SK-N-SH treated with all-trans-retinoic acid at 6 μM for 48 hours (cell line): Measurements from ENCODE around the gene AGAP9.

ENCODE experiments used
- ARNTL ChIP-seq: fragments of 450-650 bp; formaldehyde crosslinking; IDR thresholded peaks from 2 replicates; pipeline ENCODE4 v1.5.0; 2020; ENCODE audit warnings: low read depth, mild to moderate bottlenecking, moderate library complexity, borderline replicate concordance
- PPARA ChIP-seq: fragments of 250-450 bp; sonication (Bioruptor Pico); IDR thresholded peaks from 2 replicates; pipeline ENCODE4 v1.5.0; 2020; ENCODE audit warnings: mild to moderate bottlenecking, borderline replicate concordance
- RARB ChIP-seq: fragments of 250-450 bp; sonication (Bioruptor Pico); IDR thresholded peaks from 2 replicates; pipeline ENCODE4 v1.8.0; 2021; ENCODE audit warnings: mild to moderate bottlenecking, moderate library complexity
- TOX ChIP-seq: fragments of 250-450 bp; sonication (Bioruptor Pico); IDR thresholded peaks from 2 replicates; pipeline ENCODE4 v1.8.0; 2021; ENCODE audit warnings: mild to moderate bottlenecking, moderate library complexity, borderline replicate concordance
- TSHZ2 ChIP-seq: fragments of 250-450 bp; sonication (Bioruptor Pico); IDR thresholded peaks from 2 replicates; pipeline ENCODE4 v1.5.0; 2020; ENCODE audit warnings: mild to moderate bottlenecking, moderate library complexity
- ZNF70 ChIP-seq: fragments of 450-650 bp; formaldehyde crosslinking; IDR thresholded peaks from 2 replicates; pipeline ENCODE4 v1.5.0; 2020; ENCODE audit warnings: mild to moderate bottlenecking, moderate library complexity
- ZNF8 ChIP-seq: fragments of 450-650 bp; formaldehyde crosslinking; IDR thresholded peaks from 2 replicates; pipeline ENCODE4 v1.5.0; 2020; ENCODE audit warnings: mild to moderate bottlenecking, moderate library complexity
- TF ChIP-seq, protein P1 (sequence below): fragments of 250-450 bp; sonication (Bioruptor Pico); IDR thresholded peaks from 2 replicates; pipeline ENCODE4 v1.8.0; 2020; ENCODE audit warnings: mild to moderate bottlenecking, moderate library complexity, borderline replicate concordance
- TF ChIP-seq, protein P2 (sequence below): fragments of 250-450 bp; sonication (Bioruptor Pico); IDR thresholded peaks from 2 replicates; pipeline ENCODE4 v1.5.1; 2020; ENCODE audit warnings: low read depth, mild to moderate bottlenecking, moderate library complexity
- TF ChIP-seq, protein P3 (sequence below): fragments of 250-450 bp; sonication (Bioruptor Pico); IDR thresholded peaks from 2 replicates; pipeline ENCODE4 v1.5.1; 2021; ENCODE audit warnings: mild to moderate bottlenecking, moderate library complexity

DNA sequence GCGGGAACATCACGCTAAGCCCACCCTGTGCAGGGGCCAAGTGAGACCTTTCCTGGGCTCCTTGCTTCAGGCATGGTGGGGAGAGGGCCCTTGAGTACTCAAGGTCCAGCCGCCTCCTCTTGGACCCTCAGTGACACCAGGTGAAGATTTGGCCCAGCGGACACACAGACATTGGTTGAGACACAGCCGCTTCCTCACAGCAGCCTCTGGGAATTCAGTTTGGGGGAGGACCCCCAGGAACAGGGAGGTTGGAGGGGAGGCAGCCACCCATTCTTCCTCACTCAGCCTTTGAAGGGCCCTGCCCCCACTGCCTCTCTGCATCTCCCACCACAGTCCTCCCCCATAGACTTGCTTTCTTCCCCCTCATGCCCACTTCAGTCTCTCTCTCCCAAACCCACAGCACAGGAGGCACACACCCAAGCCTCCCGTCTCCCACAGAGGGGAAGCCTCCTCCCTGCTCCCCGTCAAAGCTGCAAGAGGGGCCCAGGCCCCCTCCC is 71.4 kb downstream of the AGAP9 start:
- TF ChIP-seq, protein P1, sequence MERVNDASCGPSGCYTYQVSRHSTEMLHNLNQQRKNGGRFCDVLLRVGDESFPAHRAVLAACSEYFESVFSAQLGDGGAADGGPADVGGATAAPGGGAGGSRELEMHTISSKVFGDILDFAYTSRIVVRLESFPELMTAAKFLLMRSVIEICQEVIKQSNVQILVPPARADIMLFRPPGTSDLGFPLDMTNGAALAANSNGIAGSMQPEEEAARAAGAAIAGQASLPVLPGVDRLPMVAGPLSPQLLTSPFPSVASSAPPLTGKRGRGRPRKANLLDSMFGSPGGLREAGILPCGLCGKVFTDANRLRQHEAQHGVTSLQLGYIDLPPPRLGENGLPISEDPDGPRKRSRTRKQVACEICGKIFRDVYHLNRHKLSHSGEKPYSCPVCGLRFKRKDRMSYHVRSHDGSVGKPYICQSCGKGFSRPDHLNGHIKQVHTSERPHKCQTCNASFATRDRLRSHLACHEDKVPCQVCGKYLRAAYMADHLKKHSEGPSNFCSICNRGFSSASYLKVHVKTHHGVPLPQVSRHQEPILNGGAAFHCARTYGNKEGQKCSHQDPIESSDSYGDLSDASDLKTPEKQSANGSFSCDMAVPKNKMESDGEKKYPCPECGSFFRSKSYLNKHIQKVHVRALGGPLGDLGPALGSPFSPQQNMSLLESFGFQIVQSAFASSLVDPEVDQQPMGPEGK (CRISPR knock-in tag), result no peak
- TF ChIP-seq ZNF8 (CRISPR knock-in tag) (no peak), TSHZ2 (CRISPR knock-in tag) (no peak), PPARA (CRISPR knock-in tag) (no peak), TOX (CRISPR knock-in tag) (no peak), ZNF70 (CRISPR knock-in tag) (no peak), RARB (no peak), ARNTL (CRISPR knock-in tag) (no peak)
- TF ChIP-seq, protein P2, sequence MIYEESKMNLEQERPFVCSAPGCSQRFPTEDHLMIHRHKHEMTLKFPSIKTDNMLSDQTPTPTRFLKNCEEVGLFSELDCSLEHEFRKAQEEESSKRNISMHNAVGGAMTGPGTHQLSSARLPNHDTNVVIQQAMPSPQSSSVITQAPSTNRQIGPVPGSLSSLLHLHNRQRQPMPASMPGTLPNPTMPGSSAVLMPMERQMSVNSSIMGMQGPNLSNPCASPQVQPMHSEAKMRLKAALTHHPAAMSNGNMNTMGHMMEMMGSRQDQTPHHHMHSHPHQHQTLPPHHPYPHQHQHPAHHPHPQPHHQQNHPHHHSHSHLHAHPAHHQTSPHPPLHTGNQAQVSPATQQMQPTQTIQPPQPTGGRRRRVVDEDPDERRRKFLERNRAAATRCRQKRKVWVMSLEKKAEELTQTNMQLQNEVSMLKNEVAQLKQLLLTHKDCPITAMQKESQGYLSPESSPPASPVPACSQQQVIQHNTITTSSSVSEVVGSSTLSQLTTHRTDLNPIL (CRISPR knock-in tag), result no peak
- TF ChIP-seq, protein P3, sequence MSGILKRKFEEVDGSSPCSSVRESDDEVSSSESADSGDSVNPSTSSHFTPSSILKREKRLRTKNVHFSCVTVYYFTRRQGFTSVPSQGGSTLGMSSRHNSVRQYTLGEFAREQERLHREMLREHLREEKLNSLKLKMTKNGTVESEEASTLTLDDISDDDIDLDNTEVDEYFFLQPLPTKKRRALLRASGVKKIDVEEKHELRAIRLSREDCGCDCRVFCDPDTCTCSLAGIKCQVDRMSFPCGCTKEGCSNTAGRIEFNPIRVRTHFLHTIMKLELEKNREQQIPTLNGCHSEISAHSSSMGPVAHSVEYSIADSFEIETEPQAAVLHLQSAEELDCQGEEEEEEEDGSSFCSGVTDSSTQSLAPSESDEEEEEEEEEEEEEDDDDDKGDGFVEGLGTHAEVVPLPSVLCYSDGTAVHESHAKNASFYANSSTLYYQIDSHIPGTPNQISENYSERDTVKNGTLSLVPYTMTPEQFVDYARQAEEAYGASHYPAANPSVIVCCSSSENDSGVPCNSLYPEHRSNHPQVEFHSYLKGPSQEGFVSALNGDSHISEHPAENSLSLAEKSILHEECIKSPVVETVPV, result no peak
